ENCODE data around the gene ST7. TPM values are rescaled to one million over a fixed set of nuclear protein-coding genes. Genes with fewer than 3 reads are reported as not detected.

The ST7 gene
- total RNA-seq, 1 experiment from 2014 or later: 12.9 TPM

DNA sequence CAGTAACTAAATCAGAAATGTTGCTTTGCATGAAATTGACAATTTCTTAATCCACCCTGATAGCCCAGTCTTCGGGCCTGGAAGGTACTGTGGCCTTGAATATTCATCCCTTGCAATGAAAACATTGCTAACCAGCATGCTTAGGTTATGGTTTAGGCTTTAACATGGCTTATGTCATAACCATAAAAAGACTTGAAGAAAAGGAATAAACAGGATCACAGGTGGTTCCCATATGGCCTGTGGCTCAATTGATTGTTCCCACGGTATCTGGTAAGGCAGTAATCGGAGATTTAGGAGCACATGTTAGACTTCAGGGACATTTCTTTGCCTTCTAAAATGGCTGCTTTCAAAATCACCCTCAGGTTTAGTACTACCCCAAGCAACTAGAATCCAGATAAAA, 139.5 kb downstream of the ST7 start:
- no peak overlapping the region for H2BK120ac ChIP-seq (ENCODE audit: low read depth, low read length, poor library complexity, severe bottlenecking)
- H4K20me1 ChIP-seq (ENCODE audit: control insufficient read depth, insufficient read depth, insufficient read length): no peaks in the 10 kb centered on the region
- no peaks in the 10 kb centered on the region for H3K79me1 ChIP-seq (ENCODE audit: insufficient read depth, low read depth, low read length, poor library complexity, severe bottlenecking)
- no peaks in the 10 kb centered on the region for H3K4me1 Mint-ChIP-seq
- no peak overlapping the region for H2AK5ac ChIP-seq (ENCODE audit: insufficient read length, low read length)
- no peak overlapping the region for H3T11ph ChIP-seq (ENCODE audit: low read length)
- no peaks in the 10 kb centered on the region for H3K9me3 ChIP-seq (ENCODE audit: control insufficient read depth, low read depth, low read length)
- H2AFZ ChIP-seq (ENCODE audit: low read length): no peak overlapping the region
- H3K4me2 ChIP-seq (ENCODE audit: insufficient read depth, insufficient read length, low read length): no peak overlapping the region
- H3K18ac ChIP-seq (ENCODE audit: insufficient read length, low read depth, low read length): no peak overlapping the region
- no peaks in the 10 kb centered on the region for H3K27me3 ChIP-seq (ENCODE audit: insufficient read depth, low read length)
- H4K91ac ChIP-seq (ENCODE audit: insufficient read length, low read depth, low read length): no peak overlapping the region
- H3K27ac ChIP-seq (ENCODE audit: insufficient read length, low read depth, low read length): no peak overlapping the region
- H2BK15ac ChIP-seq (ENCODE audit: low read depth, low read length): no peak overlapping the region
- no peak overlapping the region for H4K8ac ChIP-seq (replicated peaks; ENCODE audit: insufficient read length, low read depth, low read length)
- no peak overlapping the region for H3K56ac ChIP-seq (ENCODE audit: insufficient read length, low read depth, low read length)
- no CpG with 5 or more reads among the region's 3 CpGs for WGBS (ENCODE audit: extremely low coverage, insufficient read length, low lambda C conversion rate)
- H2BK12ac ChIP-seq (ENCODE audit: insufficient read length, low read depth, low read length): no peak overlapping the region
- H3K27me3 Mint-ChIP-seq (ENCODE audit: low read depth): no peaks in the 10 kb centered on the region
- H3K79me2 ChIP-seq (ENCODE audit: insufficient read depth, low read length): peaks cover 4% of the 10 kb centered on the region; the same call in 1 of the 2 replicates
- H3K4ac ChIP-seq (ENCODE audit: low read depth, low read length): no peak overlapping the region
- TF ChIP-seq, protein P1, sequence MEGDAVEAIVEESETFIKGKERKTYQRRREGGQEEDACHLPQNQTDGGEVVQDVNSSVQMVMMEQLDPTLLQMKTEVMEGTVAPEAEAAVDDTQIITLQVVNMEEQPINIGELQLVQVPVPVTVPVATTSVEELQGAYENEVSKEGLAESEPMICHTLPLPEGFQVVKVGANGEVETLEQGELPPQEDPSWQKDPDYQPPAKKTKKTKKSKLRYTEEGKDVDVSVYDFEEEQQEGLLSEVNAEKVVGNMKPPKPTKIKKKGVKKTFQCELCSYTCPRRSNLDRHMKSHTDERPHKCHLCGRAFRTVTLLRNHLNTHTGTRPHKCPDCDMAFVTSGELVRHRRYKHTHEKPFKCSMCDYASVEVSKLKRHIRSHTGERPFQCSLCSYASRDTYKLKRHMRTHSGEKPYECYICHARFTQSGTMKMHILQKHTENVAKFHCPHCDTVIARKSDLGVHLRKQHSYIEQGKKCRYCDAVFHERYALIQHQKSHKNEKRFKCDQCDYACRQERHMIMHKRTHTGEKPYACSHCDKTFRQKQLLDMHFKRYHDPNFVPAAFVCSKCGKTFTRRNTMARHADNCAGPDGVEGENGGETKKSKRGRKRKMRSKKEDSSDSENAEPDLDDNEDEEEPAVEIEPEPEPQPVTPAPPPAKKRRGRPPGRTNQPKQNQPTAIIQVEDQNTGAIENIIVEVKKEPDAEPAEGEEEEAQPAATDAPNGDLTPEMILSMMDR (conservative IDR thresholded peaks at IDR 0.05): no peak
- no peak overlapping the region for H4K5ac ChIP-seq (ENCODE audit: insufficient read length, low read depth, low read length)
- no peaks in the 10 kb centered on the region for H3K9me3 Mint-ChIP-seq
- H2BK5ac ChIP-seq (ENCODE audit: insufficient read length, low read length): no peak overlapping the region
- H3K4me1 ChIP-seq (ENCODE audit: insufficient read depth, low read length): no peaks in the 10 kb centered on the region
- no peaks in the 10 kb centered on the region for H3K23me2 ChIP-seq (ENCODE audit: insufficient read length, low read depth, low read length, poor library complexity, severe bottlenecking)
- no peak overlapping the region for H3K14ac ChIP-seq (ENCODE audit: insufficient read depth, low read length)
- no peak overlapping the region for H3K4me3 Mint-ChIP-seq
- no peaks in the 10 kb centered on the region for H3K36me3 Mint-ChIP-seq (ENCODE audit: insufficient read depth in 1 of 3, low read depth in 3 of 3)
- H3K23ac ChIP-seq (ENCODE audit: insufficient read length, low read depth, low read length): no peak overlapping the region
- no peak overlapping the region for H3K27ac Mint-ChIP-seq
- DNase-seq: no peak
- no peak overlapping the region for H2BK20ac ChIP-seq (ENCODE audit: low read depth, low read length, poor library complexity, severe bottlenecking)
- H3K9ac ChIP-seq (ENCODE audit: extremely low read depth, insufficient read length, low read length): no peak overlapping the region
